T1000 (cell line): ENCODE results near the gene RBBP8NL.

ENCODE experiments used
- DNase-seq: peaks from one replicate; lab custom pipeline; 2025; ENCODE audit warnings: mixed read lengths; lab: John Stamatoyannopoulos, UW

Gene RBBP8NL

GRCh38 chr20:62427172-62428001, at the start of gene RBBP8NL:
Gene RBBP8NL (minus strand): TSS chr20:62427539. CDS start chr20:62419647, 7,892 bp downstream.
- DNase-seq = no peak

GRCh38 chr20:62476056-62476838, 48.9 kb upstream of the RBBP8NL start:
- DNase-seq = no peak

- DNase-seq = no peak
Observed at GRCh38 chr20:62475772-62476055, 48.4 kb upstream of the RBBP8NL start, which contains the start of gene GATA5. Gene GATA5 (minus strand): TSS chr20:62475995. CDS start chr20:62475521, 474 bp downstream.

GRCh38 chr20:62475027-62475771, 47.9 kb upstream of the RBBP8NL start:
- DNase-seq = no peak

GRCh38 chr20:62474604-62475026, 47.3 kb upstream of the RBBP8NL start:
- no peak for DNase-seq

GRCh38 chr20:62473717-62474603, 46.6 kb upstream of the RBBP8NL start:
- DNase-seq = no peak

- DNase-seq = no peak
Observed at GRCh38 chr20:62472941-62473585, 45.7 kb upstream of the RBBP8NL start.

GRCh38 chr20:62472138-62472940, 45.0 kb upstream of the RBBP8NL start:
- no peak for DNase-seq

- DNase-seq = no peak
Observed at GRCh38 chr20:62470459-62470858, 43.1 kb upstream of the RBBP8NL start.

- no peak for DNase-seq
Observed at GRCh38 chr20:62470001-62470400, 42.7 kb upstream of the RBBP8NL start.

GRCh38 chr20:62469352-62469751, 42.0 kb upstream of the RBBP8NL start:
- DNase-seq = no peak

GRCh38 chr20:62466806-62467537, 39.6 kb upstream of the RBBP8NL start:
- no peak for DNase-seq

GRCh38 chr20:62466072-62466760, 38.9 kb upstream of the RBBP8NL start:
- no peak for DNase-seq

- no peak for DNase-seq
Observed at GRCh38 chr20:62464990-62465389, 37.7 kb upstream of the RBBP8NL start.

- no peak for DNase-seq
Observed at GRCh38 chr20:62464425-62464770, 37.1 kb upstream of the RBBP8NL start.

- DNase-seq = no peak
Observed at GRCh38 chr20:62463651-62464424, 36.5 kb upstream of the RBBP8NL start.

- no peak for DNase-seq
Observed at GRCh38 chr20:62462976-62463592, 35.7 kb upstream of the RBBP8NL start.

GRCh38 chr20:62461834-62462233, 34.5 kb upstream of the RBBP8NL start:
- DNase-seq = no peak
